ENCODE measurements around the gene TRIML1.

Gene TRIML1

GRCh38 chr4:188196134-188196735 lies 57.0 kb downstream of the TRIML1 start:
- H3K36me3 Mint-ChIP-seq (ENCODE audit: low read depth) = no peaks in the 10 kb centered on the region
- no peaks in the 10 kb centered on the region for H3K27me3 Mint-ChIP-seq (ENCODE audit: low read depth)
- H3K9me3 Mint-ChIP-seq = peaks cover 3% of the 10 kb centered on the region
- H3K27ac Mint-ChIP-seq = no peak overlapping the region
- no peak overlapping the region for H3K4me3 Mint-ChIP-seq
- TF ChIP-seq CTCF (IDR thresholded peaks at IDR 0.05; ENCODE audit: unreplicated experiment in 3 of 3) = no peak
- peaks cover 8% of the 10 kb centered on the region for H3K4me1 Mint-ChIP-seq

Measured in nephron (organoid).